ENCODE results near the gene TK1.

The TK1 gene

GRCh38 chr17:78219396-78220150 is 32.7 kb upstream of the TK1 start:
- DNase-seq = no peak

GRCh38 chr17:78214706-78215061 is 27.8 kb upstream of the TK1 start:
- DNase-seq = no peak

DNA sequence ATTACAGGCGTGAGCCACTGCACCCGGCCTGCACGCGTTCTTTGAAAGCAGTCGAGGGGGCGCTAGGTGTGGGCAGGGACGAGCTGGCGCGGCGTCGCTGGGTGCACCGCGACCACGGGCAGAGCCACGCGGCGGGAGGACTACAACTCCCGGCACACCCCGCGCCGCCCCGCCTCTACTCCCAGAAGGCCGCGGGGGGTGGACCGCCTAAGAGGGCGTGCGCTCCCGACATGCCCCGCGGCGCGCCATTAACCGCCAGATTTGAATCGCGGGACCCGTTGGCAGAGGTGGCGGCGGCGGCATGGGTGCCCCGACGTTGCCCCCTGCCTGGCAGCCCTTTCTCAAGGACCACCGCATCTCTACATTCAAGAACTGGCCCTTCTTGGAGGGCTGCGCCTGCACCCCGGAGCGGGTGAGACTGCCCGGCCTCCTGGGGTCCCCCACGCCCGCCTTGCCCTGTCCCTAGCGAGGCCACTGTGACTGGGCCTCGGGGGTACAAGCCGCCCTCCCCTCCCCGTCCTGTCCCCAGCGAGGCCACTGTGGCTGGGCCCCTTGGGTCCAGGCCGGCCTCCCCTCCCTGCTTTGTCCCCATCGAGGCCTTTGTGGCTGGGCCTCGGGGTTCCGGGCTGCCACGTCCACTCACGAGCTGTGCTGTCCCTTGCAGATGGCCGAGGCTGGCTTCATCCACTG is 27.3 kb upstream of the TK1 start, which contains the start of gene BIRC5:
Gene BIRC5, plus strand, starts transcription at position 238 of the 690 bp plus-strand sequence. Its CDS starts 64 bp downstream, at position 302.
- DNase-seq = peak; percentile 55

- no peak for DNase-seq
These were observed 24.2 kb upstream of the TK1 start for GRCh38 chr17:78211032-78211431.

DNA sequence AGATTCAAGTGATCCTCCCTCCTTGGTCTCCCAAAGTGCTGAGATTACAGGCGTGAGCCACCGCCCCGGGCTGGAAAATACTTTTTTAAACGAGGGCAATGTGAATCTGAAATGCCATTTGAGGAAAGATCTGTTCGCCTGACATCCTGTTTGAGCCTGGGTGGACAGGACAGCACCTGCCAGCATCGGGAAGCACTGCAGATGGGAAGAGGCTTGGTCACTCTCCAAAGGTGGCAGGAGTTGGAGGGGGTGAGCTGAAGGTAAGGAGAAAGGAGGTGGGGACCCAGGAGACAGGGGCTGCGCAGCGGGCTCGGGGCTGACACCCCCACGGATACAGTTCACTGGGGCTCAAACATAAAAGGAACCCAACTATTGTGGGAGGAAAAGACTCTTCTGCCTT is 23.3 kb upstream of the TK1 start:
- DNase-seq = no peak

DNA sequence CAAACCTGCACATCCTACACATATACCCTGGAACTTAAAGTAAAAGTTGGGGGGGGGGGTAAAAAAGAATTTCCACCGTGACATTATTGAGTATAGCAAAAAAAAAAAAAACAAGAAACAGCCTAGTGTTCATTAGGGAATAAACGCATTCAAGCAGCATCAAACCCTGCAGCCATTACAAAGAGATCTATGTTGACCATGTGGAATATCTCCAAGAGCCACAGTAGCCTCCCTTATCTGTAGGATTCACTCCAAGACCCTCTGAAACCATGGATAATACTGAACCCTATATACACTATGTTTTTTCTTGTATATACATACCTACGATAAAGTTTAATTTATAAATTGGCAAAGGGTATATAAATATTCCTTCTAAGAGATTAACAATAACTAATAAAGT is 21.6 kb upstream of the TK1 start:
- DNase-seq = no peak

DNA sequence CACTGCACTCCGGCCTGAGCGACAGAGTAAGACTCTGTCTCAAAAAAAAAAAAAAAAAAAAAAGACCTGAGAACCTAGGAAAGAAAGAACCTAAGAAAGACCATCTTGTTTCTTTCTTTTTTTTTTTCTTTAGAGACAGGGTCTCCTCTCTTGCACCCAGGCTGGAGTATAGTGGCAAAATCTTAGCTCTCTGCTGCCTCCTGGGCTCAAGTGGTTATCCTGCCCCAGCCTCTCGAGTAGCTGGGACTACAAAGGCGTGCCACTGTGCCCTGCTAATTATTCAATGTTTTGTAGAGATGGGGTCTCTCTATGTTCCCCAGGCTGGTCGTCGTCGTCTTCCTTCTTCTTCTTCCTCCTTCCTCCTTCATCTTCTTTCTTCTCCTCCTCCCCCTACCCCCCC is 19.4 kb upstream of the TK1 start:
- DNase-seq = no peak

- DNase-seq = no peak
These were observed 18.4 kb upstream of the TK1 start for GRCh38 chr17:78205124-78205775.

- DNase-seq = no peak
These were observed 17.7 kb upstream of the TK1 start for GRCh38 chr17:78204387-78205123.

GRCh38 chr17:78202666-78203065 is 15.8 kb upstream of the TK1 start:
- no peak for DNase-seq

GRCh38 chr17:78200451-78200850 is 13.6 kb upstream of the TK1 start:
- no peak for DNase-seq

GRCh38 chr17:78197147-78197832 is 10.4 kb upstream of the TK1 start:
- DNase-seq = no peak

DNA sequence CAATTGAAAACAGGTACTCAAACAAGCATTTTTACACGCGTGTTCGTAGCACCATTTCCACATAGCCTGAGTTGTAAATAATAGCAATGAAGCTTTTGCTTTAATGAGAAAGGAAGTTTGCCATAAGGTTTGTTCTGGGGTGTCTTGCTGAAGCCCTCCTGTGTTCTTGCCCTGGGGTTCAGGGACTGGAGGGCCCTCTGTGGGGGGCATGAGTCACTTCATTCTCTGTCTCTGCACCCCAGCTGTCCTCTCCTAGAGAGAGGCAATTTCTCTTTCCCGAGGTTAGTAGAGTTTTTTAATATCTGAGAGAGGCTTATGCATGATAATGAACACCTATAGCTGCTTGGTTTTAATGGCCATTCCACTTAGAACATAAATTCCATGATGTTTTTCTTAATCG is 9.9 kb upstream of the TK1 start:
- no peak for DNase-seq

- DNase-seq = no peak
These were observed 716 bp downstream of the TK1 start for GRCh38 chr17:78185981-78186691.

GRCh38 chr17:78184868-78185267 is 2.0 kb downstream of the TK1 start:
- DNase-seq = no peak

- no peak for DNase-seq
These were observed 2.5 kb downstream of the TK1 start for GRCh38 chr17:78184351-78184750.

DNA sequence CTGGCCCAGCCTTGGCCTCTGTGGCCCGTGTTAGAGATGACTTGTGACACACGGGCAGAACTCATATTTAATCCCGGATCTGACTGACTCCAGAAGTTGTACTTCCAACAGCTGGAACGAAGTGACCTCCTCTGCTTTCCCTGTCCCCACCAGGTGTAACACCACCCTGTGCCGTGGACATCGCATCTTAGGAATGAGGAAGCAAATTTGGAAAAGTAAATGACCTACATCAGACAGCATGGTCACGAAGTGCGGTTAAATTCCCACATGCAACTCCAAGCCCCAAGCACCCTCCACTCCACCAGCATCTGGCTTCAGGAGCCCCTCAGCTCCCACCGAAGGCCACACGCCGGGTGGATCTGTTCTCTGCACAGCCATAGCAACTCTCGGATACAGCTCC is 2.9 kb downstream of the TK1 start:
- no peak for DNase-seq

DNA sequence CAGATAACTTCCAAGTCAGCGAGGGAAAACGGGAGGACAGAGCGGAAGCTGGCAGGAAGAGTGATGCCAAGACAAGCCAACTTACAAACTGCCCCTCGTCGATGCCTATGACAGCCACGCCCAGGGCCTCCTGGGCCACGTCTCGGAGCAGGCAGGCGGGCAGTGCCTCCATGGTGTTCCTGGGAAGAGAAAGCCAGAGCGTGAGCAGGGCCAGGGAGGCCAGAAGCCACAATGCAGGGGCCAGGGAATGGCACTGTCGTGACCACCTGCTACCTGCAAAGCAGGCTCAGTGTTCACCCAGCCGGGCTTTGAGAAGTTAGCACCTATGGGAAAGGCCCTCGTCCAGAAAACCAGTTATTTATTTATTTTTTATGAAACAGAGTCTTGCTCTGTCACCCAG is 4.3 kb downstream of the TK1 start:
- no peak for DNase-seq

- no peak for DNase-seq
These were observed 6.3 kb downstream of the TK1 start for GRCh38 chr17:78180508-78180907.

DNA sequence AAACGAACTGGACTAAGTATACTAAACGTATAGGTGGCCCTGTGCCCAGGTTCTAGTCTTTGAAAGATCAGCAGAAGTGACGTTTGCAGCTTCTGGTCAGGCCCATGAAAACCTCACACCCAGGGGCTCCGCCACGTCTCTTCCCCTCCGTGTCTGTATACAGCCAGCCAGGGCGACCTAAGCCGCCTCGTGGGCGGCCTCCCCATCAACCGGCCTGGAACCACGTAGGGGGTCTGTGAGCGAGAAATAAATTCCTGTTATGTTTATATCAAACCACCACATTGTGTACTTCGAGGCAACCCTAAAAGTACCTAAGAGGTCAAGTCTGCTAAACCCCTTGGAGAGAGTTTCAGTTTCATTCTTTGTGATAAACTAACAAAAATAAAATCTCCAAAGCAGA is 6.8 kb downstream of the TK1 start:
- DNase-seq = no peak

- DNase-seq = no peak
These were observed 7.5 kb downstream of the TK1 start for GRCh38 chr17:78179372-78179771.

- DNase-seq = no peak
These were observed 10.3 kb downstream of the TK1 start for GRCh38 chr17:78176548-78177025.
